ENCODE data around the gene TKT. TPM values are rescaled to one million over a fixed set of nuclear protein-coding genes. Genes with fewer than 3 reads are reported as not detected.
"Not testable (repeated sequence)": the region's sequence is repeated elsewhere in the genome, so short reads cannot be mapped to it uniquely, and the experiment has no call there.

TKT gene
- total RNA-seq, 1 donor from 2014 or later, result 480 TPM

GRCh38 chr3:53255423-53255774 lies 423 bp downstream of the TKT start:
- peak overlapping the region; percentile 93 for H3K27ac Mint-ChIP-seq (ENCODE audit: unreplicated experiment)

DNA sequence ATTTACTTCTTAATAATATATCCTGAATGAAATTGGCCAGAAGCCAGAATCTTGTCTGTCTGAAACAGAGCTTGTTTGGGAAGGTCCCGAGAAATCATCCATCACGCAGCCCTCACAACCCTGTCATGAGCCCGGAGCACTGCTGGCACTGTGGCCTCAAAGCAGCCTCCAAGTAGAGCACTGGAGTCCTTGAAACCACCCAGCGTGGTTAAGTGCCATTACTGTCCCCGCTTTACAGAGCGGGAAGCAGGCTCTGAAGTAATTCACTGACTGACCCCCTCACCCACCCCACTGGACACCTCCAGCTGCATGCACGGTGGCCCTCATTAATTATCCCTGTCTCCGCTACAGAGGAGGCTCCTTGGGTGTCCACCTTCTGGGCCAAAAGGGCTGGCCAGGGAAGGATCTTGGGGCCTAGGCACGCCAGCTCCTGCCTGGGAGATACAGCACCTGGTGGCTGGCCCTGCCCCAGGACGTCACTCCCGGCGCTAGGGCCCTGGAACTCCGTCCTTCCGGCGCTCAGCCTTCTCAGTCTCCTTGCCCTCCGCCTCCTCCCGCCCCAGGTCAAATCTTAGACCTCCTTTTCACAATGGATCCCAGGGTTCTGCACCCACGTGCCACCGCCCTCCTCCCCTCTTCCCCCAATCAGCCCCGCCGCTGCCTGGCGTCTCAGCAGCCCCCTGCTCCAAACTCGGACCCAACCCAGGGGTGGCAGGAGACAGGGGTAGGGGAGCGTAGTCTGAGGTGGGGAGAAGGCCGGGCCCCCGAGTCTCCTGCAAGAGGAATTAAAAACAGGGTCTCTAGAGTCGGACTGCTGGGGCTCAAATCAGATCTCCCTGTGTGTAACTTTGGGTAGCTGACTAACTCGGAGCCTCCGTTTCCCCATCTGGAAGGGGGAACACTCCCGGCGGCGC lies 1.1 kb downstream of the TKT start:
- H3K36me3 Mint-ChIP-seq (ENCODE audit: unreplicated experiment), result peaks cover 8% of the 10 kb centered on the region
- H3K9me3 Mint-ChIP-seq (ENCODE audit: unreplicated experiment), result no peaks in the 10 kb centered on the region
- H3K4me1 Mint-ChIP-seq (ENCODE audit: unreplicated experiment), result peaks cover 60% of the 10 kb centered on the region
- H3K27ac Mint-ChIP-seq (ENCODE audit: unreplicated experiment), result peak overlapping the region; percentile 93
- H3K27me3 Mint-ChIP-seq (ENCODE audit: unreplicated experiment), result no peaks in the 10 kb centered on the region
- TF ChIP-seq, protein P1, sequence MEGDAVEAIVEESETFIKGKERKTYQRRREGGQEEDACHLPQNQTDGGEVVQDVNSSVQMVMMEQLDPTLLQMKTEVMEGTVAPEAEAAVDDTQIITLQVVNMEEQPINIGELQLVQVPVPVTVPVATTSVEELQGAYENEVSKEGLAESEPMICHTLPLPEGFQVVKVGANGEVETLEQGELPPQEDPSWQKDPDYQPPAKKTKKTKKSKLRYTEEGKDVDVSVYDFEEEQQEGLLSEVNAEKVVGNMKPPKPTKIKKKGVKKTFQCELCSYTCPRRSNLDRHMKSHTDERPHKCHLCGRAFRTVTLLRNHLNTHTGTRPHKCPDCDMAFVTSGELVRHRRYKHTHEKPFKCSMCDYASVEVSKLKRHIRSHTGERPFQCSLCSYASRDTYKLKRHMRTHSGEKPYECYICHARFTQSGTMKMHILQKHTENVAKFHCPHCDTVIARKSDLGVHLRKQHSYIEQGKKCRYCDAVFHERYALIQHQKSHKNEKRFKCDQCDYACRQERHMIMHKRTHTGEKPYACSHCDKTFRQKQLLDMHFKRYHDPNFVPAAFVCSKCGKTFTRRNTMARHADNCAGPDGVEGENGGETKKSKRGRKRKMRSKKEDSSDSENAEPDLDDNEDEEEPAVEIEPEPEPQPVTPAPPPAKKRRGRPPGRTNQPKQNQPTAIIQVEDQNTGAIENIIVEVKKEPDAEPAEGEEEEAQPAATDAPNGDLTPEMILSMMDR (IDR thresholded peaks at IDR 0.05), result no peak
- no peak for DNase-seq (ENCODE audit: extremely low spot score, unreplicated experiment)
- H3K4me3 Mint-ChIP-seq (ENCODE audit: unreplicated experiment), result peak overlapping the region; percentile 90

More at GRCh38 chr3:53255423-53255774, 423 bp downstream of the TKT start:
- no peak for DNase-seq (ENCODE audit: extremely low spot score, unreplicated experiment)
- peaks cover 8% of the 10 kb centered on the region for H3K36me3 Mint-ChIP-seq (ENCODE audit: unreplicated experiment)
- H3K27me3 Mint-ChIP-seq (ENCODE audit: unreplicated experiment), result no peaks in the 10 kb centered on the region
- TF ChIP-seq, protein P1 (IDR thresholded peaks at IDR 0.05), result no peak
- peaks cover 59% of the 10 kb centered on the region for H3K4me1 Mint-ChIP-seq (ENCODE audit: unreplicated experiment)
- peak overlapping the region; percentile 90 for H3K4me3 Mint-ChIP-seq (ENCODE audit: unreplicated experiment)
- H3K9me3 Mint-ChIP-seq (ENCODE audit: unreplicated experiment), result no peaks in the 10 kb centered on the region

DNA sequence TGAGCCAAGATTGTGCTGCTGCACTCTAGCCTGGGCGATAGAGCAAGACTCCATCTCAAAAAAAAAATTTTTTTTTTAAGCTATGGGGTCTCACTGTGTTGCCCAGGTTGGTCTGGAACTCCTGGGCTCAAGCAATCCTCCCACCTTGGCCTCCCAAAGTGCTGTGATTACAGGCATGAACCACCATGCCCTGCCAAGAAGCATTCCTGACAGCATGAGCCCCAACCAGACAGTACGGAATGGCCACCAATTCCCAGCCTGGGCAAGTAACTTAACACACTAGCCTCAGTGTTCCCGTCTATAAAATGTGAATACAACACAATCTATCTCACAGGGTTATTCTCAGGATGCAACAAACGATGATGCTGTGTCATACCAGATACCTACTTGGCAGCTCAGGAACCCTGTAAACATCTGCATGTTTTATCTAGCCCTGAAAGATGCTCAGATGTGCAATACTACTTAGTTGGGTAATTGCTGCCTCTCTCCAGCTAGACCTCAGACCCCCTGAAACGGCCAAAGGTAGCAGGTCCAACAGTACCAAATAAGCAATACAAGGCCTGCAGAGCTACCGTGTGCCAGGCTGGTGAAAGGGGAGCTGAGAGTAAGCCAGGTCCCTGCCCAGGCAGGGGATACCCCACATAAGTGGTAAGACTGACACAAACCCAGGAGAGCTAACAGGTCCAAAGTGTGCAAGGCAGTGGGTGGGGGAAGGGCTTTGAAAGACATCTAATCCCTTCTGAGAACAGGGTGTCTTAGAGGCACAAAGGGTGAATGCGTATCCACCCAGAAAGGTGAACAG lies 1.9 kb downstream of the TKT start:
- peak overlapping the region; percentile 90 for H3K4me3 Mint-ChIP-seq (ENCODE audit: unreplicated experiment)
- no peak for DNase-seq (ENCODE audit: extremely low spot score, unreplicated experiment)
- H3K27me3 Mint-ChIP-seq (ENCODE audit: unreplicated experiment), result no peaks in the 10 kb centered on the region
- peaks cover 8% of the 10 kb centered on the region for H3K36me3 Mint-ChIP-seq (ENCODE audit: unreplicated experiment)
- no peaks in the 10 kb centered on the region for H3K9me3 Mint-ChIP-seq (ENCODE audit: unreplicated experiment)
- peaks cover 57% of the 10 kb centered on the region for H3K4me1 Mint-ChIP-seq (ENCODE audit: unreplicated experiment)
- H3K27ac Mint-ChIP-seq (ENCODE audit: unreplicated experiment), result peak overlapping the region; percentile 93
- TF ChIP-seq, protein P1 (IDR thresholded peaks at IDR 0.05), result no peak

GRCh38 chr3:53252947-53253322 lies 2.9 kb downstream of the TKT start:
- Mint-ChIP-seq H3K4me1 (ENCODE audit: unreplicated experiment) (peaks cover 58% of the 10 kb centered on the region), H3K4me3 (ENCODE audit: unreplicated experiment) (peak overlapping the region; percentile 90), H3K36me3 (ENCODE audit: unreplicated experiment) (peaks cover 11% of the 10 kb centered on the region), H3K27ac (ENCODE audit: unreplicated experiment) (peak overlapping the region; percentile 93)
- not testable (repeated sequence) for DNase-seq (ENCODE audit: extremely low spot score, unreplicated experiment); H3K9me3 Mint-ChIP-seq (ENCODE audit: unreplicated experiment); H3K27me3 Mint-ChIP-seq (ENCODE audit: unreplicated experiment)

DNA sequence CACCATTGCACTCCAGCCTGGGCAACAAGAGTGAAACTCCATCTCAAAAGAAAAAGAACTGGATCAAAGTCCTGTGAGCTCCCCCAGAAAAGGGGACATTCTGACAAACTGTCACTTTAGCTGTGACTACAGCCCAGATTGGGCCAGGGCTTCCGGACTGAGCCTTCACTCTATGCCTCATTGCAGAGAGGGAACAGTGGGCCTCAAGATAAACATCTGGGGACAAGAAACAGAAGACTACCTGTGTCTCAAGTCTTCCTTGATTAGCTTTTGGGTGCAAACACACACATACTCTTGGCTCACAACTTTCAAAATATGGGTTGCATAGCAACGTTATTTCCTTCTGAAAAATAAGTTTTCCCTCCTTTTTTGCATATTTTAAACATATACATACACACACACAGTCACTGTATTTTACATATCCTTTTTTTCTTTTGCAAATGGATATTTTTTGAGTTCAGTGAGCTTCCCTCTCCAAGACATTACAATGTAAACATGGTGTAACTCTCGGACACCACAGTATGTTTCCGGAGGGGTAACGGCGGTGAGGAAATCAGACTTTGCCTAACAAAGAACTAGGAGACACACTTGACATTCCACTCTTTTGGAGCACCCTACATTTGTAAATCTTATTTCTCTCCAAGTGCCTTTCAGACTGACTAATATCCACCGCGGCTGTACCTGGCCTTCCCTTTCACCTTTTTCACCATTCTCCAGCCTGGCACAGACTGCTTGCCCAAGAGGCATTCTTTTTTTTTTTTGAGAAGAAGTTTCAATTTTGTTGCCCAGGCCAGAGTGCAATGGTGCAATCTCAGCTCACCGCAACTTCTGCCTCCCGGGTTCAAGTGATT lies 3.5 kb downstream of the TKT start:
- Mint-ChIP-seq H3K36me3 (ENCODE audit: unreplicated experiment) (peaks cover 14% of the 10 kb centered on the region), H3K27me3 (ENCODE audit: unreplicated experiment) (no peaks in the 10 kb centered on the region), H3K9me3 (ENCODE audit: unreplicated experiment) (no peaks in the 10 kb centered on the region), H3K27ac (ENCODE audit: unreplicated experiment) (peak overlapping the region; percentile 93), H3K4me1 (ENCODE audit: unreplicated experiment) (peaks cover 63% of the 10 kb centered on the region), H3K4me3 (ENCODE audit: unreplicated experiment) (peak overlapping the region; percentile 90)
- TF ChIP-seq, protein P1 (IDR thresholded peaks at IDR 0.05), result no peak
- DNase-seq (ENCODE audit: extremely low spot score, unreplicated experiment), result no peak

Data from osteocyte (in vitro differentiated cells).